SK-N-SH treated with all-trans-retinoic acid at 6 μM for 48 hours (cell line): Measurements from ENCODE around the gene ZNF473.

Experiments
- ARNTL ChIP-seq: fragments of 450-650 bp; formaldehyde crosslinking; IDR thresholded peaks from 2 replicates; pipeline ENCODE4 v1.5.0; 2020; ENCODE audit warnings: low read depth, mild to moderate bottlenecking, moderate library complexity, borderline replicate concordance
- BACH2 ChIP-seq: fragments of 250-450 bp; sonication (Bioruptor Pico); IDR thresholded peaks from 2 replicates; pipeline ENCODE4 v1.9.0; 2021; ENCODE audit warnings: mild to moderate bottlenecking, borderline replicate concordance
- GLIS3 ChIP-seq: fragments of 250-450 bp; sonication (Bioruptor Pico); IDR thresholded peaks from 2 replicates; pipeline ENCODE4 v1.5.0; 2020; ENCODE audit warnings: mild to moderate bottlenecking, moderate library complexity
- ISL1 ChIP-seq: fragments of 250-450 bp; sonication (Bioruptor Pico); IDR thresholded peaks from 2 replicates; pipeline ENCODE4 v2.1.2; 2022; ENCODE audit warnings: mild to moderate bottlenecking, moderate library complexity
- RARB ChIP-seq: fragments of 250-450 bp; sonication (Bioruptor Pico); IDR thresholded peaks from 2 replicates; pipeline ENCODE4 v1.8.0; 2021; ENCODE audit warnings: mild to moderate bottlenecking, moderate library complexity
- SNAI2 ChIP-seq: fragments of 250-450 bp; sonication (Bioruptor Pico); IDR thresholded peaks from 2 replicates; pipeline ENCODE4 v1.5.0; 2020; ENCODE audit warnings: mild to moderate bottlenecking, moderate library complexity
- TOX ChIP-seq: fragments of 250-450 bp; sonication (Bioruptor Pico); IDR thresholded peaks from 2 replicates; pipeline ENCODE4 v1.8.0; 2021; ENCODE audit warnings: mild to moderate bottlenecking, moderate library complexity, borderline replicate concordance
- ZC3H10 ChIP-seq: fragments of 250-450 bp; sonication (Bioruptor Pico); IDR thresholded peaks from 2 replicates; pipeline ENCODE4 v1.5.1; 2021; ENCODE audit warnings: mild to moderate bottlenecking, moderate library complexity
- ZFP3 ChIP-seq: fragments of 250-450 bp; sonication (Bioruptor Pico); IDR thresholded peaks from 2 replicates; pipeline ENCODE4 v1.5.0; 2020; ENCODE audit warnings: mild to moderate bottlenecking, moderate library complexity
- ZNF565 ChIP-seq: fragments of 450-650 bp; formaldehyde crosslinking; conservative IDR thresholded peaks from 2 replicates; pipeline ENCODE4 v1.5.0; 2020; ENCODE audit warnings: low read depth, mild to moderate bottlenecking, moderate library complexity
- TF ChIP-seq, protein P1 (sequence below): fragments of 250-450 bp; sonication (Bioruptor Pico); IDR thresholded peaks from 2 replicates; pipeline ENCODE4 v1.8.0; 2020; ENCODE audit warnings: mild to moderate bottlenecking, moderate library complexity, borderline replicate concordance
- TF ChIP-seq, protein P2 (sequence below): fragments of 250-450 bp; sonication (Bioruptor Pico); IDR thresholded peaks from 2 replicates; pipeline ENCODE4 v1.5.1; 2021; ENCODE audit warnings: mild to moderate bottlenecking, moderate library complexity

DNA sequence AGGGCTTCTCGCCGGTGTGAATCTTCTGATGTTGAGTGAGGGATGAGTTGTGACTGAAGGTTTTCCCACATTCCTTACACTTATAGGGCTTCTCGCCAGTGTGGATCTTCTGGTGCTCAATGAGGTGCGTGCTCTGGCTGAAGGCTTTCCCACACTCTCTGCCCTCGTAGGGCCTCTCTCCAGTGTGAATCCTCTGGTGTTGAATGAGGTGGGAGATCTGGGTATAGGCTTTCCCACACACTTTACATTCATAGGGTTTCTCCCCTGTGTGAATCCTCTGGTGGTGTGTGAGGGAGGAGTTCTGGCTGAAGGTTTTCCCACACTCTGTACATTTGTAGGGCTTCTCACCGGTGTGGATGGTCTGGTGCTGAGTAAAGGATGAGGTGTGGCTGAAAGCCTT, 33.2 kb downstream of the ZNF473 start:
- TF ChIP-seq ARNTL (CRISPR knock-in tag) (no peak), RARB (CRISPR knock-in tag) (no peak), SNAI2 (CRISPR knock-in tag) (no peak), GLIS3 (no peak), ZFP3 (no peak), BACH2 (CRISPR knock-in tag) (no peak), ZC3H10 (no peak), TOX (CRISPR knock-in tag) (no peak), ISL1 (CRISPR knock-in tag) (no peak), ZNF565 (CRISPR knock-in tag) (no peak)
- TF ChIP-seq, protein P1, sequence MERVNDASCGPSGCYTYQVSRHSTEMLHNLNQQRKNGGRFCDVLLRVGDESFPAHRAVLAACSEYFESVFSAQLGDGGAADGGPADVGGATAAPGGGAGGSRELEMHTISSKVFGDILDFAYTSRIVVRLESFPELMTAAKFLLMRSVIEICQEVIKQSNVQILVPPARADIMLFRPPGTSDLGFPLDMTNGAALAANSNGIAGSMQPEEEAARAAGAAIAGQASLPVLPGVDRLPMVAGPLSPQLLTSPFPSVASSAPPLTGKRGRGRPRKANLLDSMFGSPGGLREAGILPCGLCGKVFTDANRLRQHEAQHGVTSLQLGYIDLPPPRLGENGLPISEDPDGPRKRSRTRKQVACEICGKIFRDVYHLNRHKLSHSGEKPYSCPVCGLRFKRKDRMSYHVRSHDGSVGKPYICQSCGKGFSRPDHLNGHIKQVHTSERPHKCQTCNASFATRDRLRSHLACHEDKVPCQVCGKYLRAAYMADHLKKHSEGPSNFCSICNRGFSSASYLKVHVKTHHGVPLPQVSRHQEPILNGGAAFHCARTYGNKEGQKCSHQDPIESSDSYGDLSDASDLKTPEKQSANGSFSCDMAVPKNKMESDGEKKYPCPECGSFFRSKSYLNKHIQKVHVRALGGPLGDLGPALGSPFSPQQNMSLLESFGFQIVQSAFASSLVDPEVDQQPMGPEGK (CRISPR knock-in tag), result no peak
- TF ChIP-seq, protein P2, sequence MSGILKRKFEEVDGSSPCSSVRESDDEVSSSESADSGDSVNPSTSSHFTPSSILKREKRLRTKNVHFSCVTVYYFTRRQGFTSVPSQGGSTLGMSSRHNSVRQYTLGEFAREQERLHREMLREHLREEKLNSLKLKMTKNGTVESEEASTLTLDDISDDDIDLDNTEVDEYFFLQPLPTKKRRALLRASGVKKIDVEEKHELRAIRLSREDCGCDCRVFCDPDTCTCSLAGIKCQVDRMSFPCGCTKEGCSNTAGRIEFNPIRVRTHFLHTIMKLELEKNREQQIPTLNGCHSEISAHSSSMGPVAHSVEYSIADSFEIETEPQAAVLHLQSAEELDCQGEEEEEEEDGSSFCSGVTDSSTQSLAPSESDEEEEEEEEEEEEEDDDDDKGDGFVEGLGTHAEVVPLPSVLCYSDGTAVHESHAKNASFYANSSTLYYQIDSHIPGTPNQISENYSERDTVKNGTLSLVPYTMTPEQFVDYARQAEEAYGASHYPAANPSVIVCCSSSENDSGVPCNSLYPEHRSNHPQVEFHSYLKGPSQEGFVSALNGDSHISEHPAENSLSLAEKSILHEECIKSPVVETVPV (CRISPR knock-in tag), result no peak
